Peyer's patch (tissue), 4 donors: Measurements from ENCODE around the gene KIF1A.
"Not testable (repeated sequence)": the region's sequence is repeated elsewhere in the genome, so short reads cannot be mapped to it uniquely, and the experiment has no call there.

Source experiments
- POLR2A ChIP-seq, 2 donors: fragments of 450-650 bp; IDR thresholded peaks; one replicate each; pipeline ENCODE4 v1.5.1; 2017; ENCODE audit warnings: antibody characterized with exemption in 2 of 2, mild to moderate bottlenecking in 2 of 2, moderate library complexity in 2 of 2
- TF ChIP-seq, protein P1 (sequence below), 6 experiments: fragments of 450-650 bp in 4 of 6; fragments of 200-600 bp in 2 of 6; sonication (generic) in 1 of 6; IDR thresholded peaks; one replicate each; pipeline ENCODE4 v1.5.1; 2017 to 2019; ENCODE audit warnings: antibody characterized with exemption in 6 of 6, mild to moderate bottlenecking in 3 of 6, moderate library complexity in 1 of 6

- TF ChIP-seq, protein P1, sequence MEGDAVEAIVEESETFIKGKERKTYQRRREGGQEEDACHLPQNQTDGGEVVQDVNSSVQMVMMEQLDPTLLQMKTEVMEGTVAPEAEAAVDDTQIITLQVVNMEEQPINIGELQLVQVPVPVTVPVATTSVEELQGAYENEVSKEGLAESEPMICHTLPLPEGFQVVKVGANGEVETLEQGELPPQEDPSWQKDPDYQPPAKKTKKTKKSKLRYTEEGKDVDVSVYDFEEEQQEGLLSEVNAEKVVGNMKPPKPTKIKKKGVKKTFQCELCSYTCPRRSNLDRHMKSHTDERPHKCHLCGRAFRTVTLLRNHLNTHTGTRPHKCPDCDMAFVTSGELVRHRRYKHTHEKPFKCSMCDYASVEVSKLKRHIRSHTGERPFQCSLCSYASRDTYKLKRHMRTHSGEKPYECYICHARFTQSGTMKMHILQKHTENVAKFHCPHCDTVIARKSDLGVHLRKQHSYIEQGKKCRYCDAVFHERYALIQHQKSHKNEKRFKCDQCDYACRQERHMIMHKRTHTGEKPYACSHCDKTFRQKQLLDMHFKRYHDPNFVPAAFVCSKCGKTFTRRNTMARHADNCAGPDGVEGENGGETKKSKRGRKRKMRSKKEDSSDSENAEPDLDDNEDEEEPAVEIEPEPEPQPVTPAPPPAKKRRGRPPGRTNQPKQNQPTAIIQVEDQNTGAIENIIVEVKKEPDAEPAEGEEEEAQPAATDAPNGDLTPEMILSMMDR (IDR thresholded peaks at IDR 0.05) = not testable (repeated sequence)
- TF ChIP-seq POLR2A (IDR thresholded peaks at IDR 0.05) = not testable (repeated sequence)
Measured at GRCh38 chr2:240692583-240693561, 127.1 kb downstream of the KIF1A start.
